Stimulated activated CD4-positive, alpha-beta T cell treated with anti-CD3 and anti-CD28 coated beads, TNF-alpha, amount 100 ng/mL, for 4 hours (primary cell): ENCODE results near the gene PRB2.
"Not testable (repeated sequence)": the region's sequence is repeated elsewhere in the genome, so short reads cannot be mapped to it uniquely, and the experiment has no call there.

Experiments
- DNase-seq, 3 experiments: peaks; one replicate each; pipeline ENCODE4 v3.0.0-alpha.2; 2020; ENCODE audit warnings: low read depth in 3 of 3

The PRB2 gene

DNA sequence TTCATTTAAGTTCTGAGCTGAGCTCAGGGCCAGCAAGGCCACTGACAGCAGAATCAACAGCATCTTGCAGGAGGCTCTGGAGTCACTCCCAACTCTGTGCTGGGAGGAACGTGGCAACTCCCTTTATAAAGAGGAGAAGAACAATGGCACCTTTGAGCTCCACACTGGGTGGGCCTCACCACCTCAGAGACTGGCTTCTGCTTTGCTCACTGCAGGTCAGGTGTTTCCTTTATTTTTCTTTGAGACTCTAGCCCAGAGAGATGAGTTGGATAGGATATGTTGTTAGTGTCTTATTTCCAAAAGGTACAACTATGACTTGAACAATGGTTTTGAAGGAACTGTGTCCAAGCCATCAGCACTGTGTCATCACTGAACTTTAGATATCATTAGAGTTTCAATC lies at the start of gene PRB2:
Gene PRB2 (minus strand): TSS at position 101 of the 400 bp plus-strand sequence. CDS start 38 bp downstream, at position 63.
- DNase-seq: not testable (repeated sequence)

DNA sequence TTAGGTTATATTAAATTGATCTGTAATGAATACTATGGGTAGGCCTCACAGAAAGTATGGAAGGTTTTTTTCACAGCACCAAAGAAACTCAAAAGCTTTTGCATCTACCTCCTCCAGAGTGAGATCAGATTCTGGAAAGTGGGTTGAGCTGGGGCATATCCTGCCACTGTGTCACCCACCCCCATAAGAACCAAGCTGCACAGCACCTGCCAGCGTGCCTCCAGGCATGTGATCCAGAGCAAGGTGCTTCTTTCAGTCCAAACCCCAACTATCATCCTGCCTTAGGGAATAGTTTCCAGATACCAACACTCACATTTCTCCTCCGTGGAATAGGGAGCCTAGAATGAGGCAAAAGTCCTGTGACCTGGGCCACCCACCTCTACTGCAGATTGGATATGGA lies 42.6 kb upstream of the PRB2 start:
- no peak for DNase-seq

DNA sequence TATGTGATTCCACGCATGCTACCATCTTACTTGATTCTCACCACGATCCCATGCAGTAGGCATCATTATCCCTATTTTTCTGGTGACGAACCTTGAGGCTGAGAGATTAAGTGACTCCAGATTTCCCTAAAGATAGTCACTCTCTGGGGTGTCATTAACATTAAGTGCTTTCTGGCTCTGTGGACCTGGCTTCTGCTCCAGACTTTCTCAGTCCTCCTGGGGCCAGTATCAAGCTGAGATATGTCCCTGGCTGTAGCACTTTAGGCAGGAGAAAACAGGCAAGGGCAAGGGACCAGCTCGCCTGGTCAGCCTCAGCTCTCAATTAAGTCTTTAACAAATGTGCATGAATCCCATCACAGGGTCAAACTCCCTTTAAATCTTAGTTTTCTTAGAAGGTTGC lies 38.3 kb upstream of the PRB2 start:
- no peak for DNase-seq

DNA sequence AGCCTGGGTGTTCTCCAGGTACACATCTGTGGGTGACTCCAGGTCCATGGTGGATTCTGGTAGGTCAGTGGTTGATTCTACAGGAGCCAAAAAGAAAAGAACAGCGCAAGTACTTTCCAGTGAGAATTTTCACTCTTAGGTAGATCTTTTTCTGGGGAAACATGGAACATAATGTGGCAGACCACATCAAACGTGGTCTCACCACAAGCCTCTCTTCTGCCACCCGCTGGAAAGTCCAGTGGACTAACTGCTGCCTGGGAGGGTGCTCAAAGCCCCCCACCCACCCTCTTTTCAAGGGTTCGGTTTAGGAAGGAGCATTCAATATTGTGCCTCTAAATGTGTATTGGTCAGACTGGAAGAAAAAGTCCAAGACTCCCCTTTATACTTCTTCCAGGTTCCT lies 36.1 kb upstream of the PRB2 start:
- no peak for DNase-seq

DNA sequence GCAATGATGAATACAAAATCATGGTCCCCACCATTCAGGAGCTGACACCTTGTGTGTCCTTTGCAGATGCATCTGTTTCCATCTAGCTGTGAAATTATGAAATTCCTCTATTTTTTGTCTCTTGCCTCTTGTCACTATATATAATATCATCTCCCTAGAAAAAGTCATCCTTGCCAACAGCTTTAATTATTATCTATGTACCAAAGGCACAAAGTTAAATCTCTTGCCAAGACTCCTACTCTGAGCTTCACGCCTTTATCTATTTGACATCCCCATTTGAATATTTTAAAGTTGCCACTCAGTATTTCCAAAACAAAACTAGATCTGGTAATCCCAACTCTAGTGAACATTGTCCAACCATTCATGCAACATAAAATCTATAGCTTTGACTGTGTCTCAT lies 32.0 kb upstream of the PRB2 start:
- DNase-seq: no peak

DNA sequence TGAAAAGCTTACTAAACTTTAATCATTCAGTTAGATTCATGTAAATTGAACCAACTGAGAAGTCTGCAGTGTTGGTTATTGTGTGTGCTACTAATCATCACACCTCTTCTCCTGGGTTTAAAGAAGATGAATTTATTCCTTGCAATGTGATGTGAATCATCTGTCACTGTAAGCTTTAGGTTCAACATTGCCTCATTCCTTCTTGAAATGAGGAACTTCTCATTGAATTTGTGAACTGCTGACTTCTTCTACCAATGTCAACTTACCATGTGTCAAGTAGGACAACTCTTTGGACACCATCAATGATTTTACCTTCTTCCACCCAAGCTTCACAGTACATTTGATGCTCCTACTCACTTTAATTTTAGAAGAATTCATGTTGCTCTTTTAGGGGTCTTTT lies 17.4 kb upstream of the PRB2 start:
- DNase-seq: no peak

DNA sequence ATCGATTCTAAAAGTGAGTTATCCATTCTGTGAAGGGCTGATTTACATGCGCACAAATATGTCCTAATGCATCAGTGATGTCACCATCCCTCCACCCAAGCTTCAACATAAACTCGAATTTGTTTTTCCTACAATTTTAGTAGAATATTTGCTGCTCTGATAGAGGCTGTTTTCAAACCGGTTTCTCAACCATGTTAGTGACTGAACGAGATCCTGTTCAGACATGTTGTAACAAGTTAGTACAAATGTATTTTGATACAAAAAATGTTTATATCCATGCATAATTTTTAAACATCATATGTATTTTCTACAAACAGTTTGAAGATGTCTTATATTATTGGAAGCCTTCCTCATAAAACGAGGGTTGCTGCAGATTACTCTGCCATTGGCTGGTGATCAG lies 12.7 kb upstream of the PRB2 start:
- no peak for DNase-seq

DNA sequence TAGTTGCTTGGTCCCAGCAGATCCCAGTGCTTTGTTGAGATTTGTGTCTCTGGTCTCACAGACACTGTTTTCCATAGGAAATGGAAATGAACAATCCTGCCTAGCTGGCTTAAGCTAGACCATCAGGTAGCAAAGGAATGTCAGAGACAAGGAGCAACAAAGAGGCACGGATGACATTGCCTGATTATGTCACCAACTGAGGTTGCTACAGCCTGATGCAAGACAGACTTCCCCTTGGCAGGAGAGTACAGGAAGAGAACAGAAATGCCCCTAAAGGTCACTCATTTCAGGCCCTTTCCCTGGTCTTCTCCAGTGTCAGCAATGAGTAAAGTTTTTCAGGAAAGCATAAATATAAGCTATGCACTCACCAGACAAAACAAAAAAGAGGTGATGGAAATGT lies 2.0 kb upstream of the PRB2 start:
- DNase-seq: no peak

DNA sequence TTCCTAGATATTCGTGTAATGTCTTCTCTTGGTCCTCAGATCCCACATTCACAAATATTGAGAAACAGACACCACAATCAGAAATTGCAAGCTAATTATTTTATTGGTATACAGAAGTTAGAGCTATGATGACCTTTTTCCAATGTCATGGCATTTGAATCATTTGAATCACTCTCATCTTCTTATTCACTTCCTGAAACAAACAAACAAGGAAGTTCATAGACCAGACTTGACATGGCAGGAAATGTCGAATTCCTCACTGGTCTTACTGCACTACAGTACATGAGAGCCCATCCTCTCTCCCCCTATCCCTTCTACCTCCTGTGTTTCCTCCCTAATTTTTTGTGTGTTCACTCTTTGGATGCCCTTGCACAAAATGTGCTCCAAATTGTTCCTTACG lies 3.9 kb downstream of the PRB2 start:
- not testable (repeated sequence) for DNase-seq

DNA sequence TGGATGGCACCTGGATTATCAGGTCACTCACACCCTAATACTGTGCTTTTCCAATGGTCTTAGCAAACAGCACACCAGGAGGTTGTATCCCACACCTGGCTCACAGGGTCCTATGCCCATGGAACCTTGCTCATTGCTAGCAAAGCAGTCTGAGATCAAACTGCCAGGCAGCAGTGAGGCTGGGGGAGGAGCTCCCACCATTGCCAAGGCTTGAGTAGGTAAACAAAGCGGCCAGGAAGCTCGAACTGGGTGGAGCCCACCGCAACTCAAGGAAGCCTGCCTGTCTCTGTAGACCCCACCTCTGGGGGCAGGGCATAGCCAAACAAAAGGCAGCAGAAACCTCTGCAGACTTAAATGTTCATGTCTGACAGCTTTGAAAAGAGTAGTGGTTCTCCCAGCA lies 17.9 kb downstream of the PRB2 start:
- DNase-seq: not testable (repeated sequence)

DNA sequence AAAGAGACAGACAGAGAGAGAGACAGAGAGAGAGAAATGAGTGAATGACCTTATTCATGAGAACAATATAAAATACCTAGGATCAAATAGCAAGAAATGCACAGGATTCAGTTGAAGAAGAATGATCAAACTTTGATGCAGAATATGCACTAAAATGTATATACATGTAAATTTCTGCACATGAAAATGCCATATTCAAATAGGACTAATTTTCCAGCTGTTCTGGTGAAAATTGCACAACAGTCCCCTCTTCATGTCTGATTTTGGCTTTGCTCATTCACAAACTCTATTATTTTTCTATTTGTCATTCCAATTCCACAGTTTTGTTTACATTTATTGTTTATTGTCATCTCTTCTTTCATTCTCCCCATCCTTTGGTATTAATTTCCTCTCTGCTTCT lies 34.2 kb downstream of the PRB2 start:
- no peak for DNase-seq

DNA sequence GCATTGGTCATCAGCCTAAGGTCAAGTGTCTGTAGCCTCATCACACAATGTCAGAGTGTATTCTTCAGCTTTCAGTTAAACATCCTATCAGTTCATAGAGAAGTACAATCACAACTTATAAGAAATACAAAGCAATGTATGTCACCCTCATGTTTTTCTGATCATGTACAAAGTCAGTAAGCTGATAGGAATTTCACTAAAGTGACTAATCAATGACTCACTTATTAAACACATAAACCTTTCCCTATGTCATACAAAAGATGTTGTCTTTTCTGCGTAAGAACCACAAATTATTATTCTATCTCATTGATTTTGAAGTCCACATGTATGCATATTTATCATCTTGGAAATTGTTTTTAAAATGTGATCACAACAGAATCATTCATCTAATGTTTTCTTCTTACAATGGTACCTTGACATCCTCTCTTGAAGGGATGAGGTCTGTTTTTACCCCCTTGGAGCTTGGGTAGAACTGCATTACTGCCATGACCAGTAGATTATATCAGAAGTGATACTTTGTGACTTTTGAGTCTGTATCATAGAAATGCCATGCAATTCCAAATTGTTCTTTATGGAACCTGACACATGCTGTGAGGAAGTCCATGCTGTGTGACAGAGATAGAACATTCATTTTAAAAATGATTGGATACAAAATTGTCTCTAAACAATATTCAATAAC lies 35.0 kb downstream of the PRB2 start:
- not testable (repeated sequence) for DNase-seq

DNA sequence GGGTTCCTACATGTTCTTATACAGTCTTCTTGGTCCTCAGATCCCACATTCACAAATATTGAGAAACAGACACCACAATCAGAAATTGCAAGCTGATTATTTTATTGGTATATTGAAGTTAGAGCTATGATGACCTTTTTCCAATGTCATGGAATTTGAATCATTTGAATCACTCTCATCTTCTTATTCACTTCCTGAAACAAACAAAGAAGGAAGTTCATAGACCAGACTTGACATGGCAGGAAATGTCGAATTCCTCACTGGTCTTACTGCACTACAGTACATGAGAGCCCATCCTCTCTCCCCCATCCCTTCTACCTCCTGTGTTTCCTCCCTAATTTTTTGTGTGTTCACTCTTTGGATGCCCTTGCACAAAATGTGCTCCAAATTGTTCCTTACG lies 43.6 kb downstream of the PRB2 start:
- not testable (repeated sequence) for DNase-seq

DNA sequence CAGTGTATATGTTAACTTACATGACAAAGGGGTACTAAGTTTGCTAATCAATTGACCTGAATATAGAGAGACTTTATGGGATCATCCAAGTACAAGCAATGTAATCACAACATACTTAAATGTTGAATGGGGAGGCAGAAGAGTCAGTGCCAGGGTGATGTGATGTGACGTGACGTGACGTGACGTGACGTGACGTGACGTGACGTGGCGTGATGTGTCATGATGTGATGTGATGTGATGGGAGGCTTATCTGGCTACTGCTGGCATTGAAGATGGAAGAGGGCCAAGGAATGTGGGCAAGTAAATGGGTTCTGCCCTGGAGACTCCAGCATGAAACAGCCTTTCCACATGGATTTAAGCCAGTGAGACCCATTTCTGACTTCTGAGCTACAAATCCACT lies 46.9 kb downstream of the PRB2 start:
- DNase-seq: no peak

DNA sequence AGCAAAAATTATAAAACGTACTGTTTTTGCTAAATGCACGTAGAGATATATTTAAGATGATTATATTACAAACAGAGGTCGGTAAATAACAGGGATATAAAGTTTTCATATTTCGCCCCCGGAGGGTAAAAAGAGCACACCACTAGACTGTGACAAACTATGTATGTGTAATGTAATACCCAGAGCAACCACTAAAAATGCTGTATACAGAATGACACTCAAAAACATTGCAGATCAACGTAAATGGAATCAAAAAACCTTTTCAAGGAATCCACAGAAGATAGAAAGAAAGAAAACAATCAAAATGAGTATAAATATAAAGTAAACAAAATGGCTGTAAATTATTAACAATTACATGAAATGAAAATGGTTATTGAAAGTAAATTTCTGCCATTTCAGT lies 47.6 kb downstream of the PRB2 start:
- no peak for DNase-seq

DNA sequence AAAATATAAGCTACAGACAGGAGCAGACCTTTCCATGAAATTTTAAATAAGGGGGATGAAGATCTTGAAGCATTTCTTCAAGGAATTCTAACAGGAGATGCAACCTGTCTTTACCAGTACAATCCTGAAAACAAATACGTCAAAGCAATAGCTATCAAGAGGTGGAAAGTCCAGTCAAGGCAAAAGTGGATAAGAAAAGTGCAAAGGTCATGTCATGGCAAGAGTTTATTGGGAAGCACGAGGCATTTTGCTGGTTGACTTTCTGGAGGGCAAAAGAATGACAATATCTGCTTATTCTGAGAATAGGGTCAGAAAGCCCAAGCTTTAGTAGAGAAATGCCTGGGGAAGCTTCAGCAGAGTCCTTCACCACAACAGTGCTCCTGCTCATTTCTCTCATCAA lies 50.9 kb downstream of the PRB2 start:
- DNase-seq: no peak
